Natural killer cell treated with Interleukin-12 subunit alpha and Interleukin-12 subunit beta and Interleukin-15 and Interleukin-18, amount 100 ng/mL, for 72 hours (primary cell): Measurements from ENCODE around the gene WDFY4. TPM values are rescaled to one million over a fixed set of nuclear protein-coding genes. Genes with fewer than 3 reads are reported as not detected.
A peak's percentile ranks its signal among the peaks of the same experiment; 100 is the strongest.

Experiments used
- ATAC-seq, 2 donors: fragments of 150-1000 bp; cut with Tn5 transposase in 1 of 2; sonication (Bioruptor Pico), chemical (Tn5 transposase) in 1 of 2; 2 replicates each; pipeline ENCODE4 v1.10.0; 2021
- DNase-seq: peaks from one replicate; pipeline ENCODE4 v3.0.0; 2022; ENCODE audit warnings: low spot score
- H3K27ac Mint-ChIP-seq, 2 donors: 1 replicate in 1 of 2; 2 replicates in 1 of 2; pipeline ENCODE4 v1.8.0; 2022; ENCODE audit warnings: mixed read lengths in 2 of 2, mild to moderate bottlenecking in 1 of 2, moderate library complexity in 1 of 2
- H3K27me3 Mint-ChIP-seq, 2 donors: 1 replicate in 1 of 2; 2 replicates in 1 of 2; pipeline ENCODE4 v1.8.0; 2022; ENCODE audit warnings: mixed read lengths in 2 of 2
- H3K36me3 Mint-ChIP-seq: one replicate; pipeline ENCODE4 v1.8.0; 2022; ENCODE audit warnings: mixed read lengths
- H3K4me1 Mint-ChIP-seq, 2 donors: 1 replicate in 1 of 2; 2 replicates in 1 of 2; pipeline ENCODE4 v1.8.0; 2022; ENCODE audit warnings: low read depth in 2 of 2, mixed read lengths in 2 of 2, mild to moderate bottlenecking in 1 of 2
- H3K4me3 Mint-ChIP-seq: one replicate; pipeline ENCODE4 v1.8.0; 2022; ENCODE audit warnings: mixed read lengths
- H3K9me3 Mint-ChIP-seq: 2 replicates; pipeline ENCODE4 v1.8.0; 2022; ENCODE audit warnings: mixed read lengths
- total RNA-seq, 2 donors: library from RNA; stranded (reverse); gene quantifications; one replicate each; pipeline ENCODE4 v1.2.3, GENCODE V29; 2022

Gene WDFY4
- total RNA-seq, 2 donors from 2014 or later, result 2.0 TPM; not detected in 1

GRCh38 chr10:48742891-48743860 lies 58.5 kb downstream of the WDFY4 start:
- Mint-ChIP-seq H3K27me3 (peaks cover 8 to 17% of the 10 kb centered on the region in 2 donors), H3K9me3 (no peaks in the 10 kb centered on the region), H3K4me3 (no peak overlapping the region), H3K27ac (no peak overlapping the region), H3K36me3 (no peaks in the 10 kb centered on the region), H3K4me1 (no peaks in the 10 kb centered on the region)
- ATAC-seq, result peak; percentile 31 to 60
- no peak for DNase-seq

GRCh38 chr10:48744587-48744986 lies 59.9 kb downstream of the WDFY4 start:
- Mint-ChIP-seq H3K9me3 (no peaks in the 10 kb centered on the region), H3K36me3 (no peaks in the 10 kb centered on the region), H3K4me3 (no peak overlapping the region), H3K4me1 (no peaks in the 10 kb centered on the region), H3K27me3 (peaks cover 8 to 17% of the 10 kb centered on the region in 2 donors), H3K27ac (no peak overlapping the region)
- ATAC-seq, result no peak
- DNase-seq, result no peak

GRCh38 chr10:48745662-48746245 lies 61.1 kb downstream of the WDFY4 start:
- no peaks in the 10 kb centered on the region for H3K4me1 Mint-ChIP-seq
- H3K36me3 Mint-ChIP-seq, result no peaks in the 10 kb centered on the region
- no peak for ATAC-seq
- DNase-seq, result no peak
- H3K4me3 Mint-ChIP-seq, result no peak overlapping the region
- no peak overlapping the region for H3K27ac Mint-ChIP-seq
- peaks cover 8 to 17% of the 10 kb centered on the region in 2 donors for H3K27me3 Mint-ChIP-seq
- no peaks in the 10 kb centered on the region for H3K9me3 Mint-ChIP-seq

GRCh38 chr10:48748573-48748972 lies 63.9 kb downstream of the WDFY4 start:
- Mint-ChIP-seq H3K4me3 (no peak overlapping the region), H3K27ac (no peak overlapping the region), H3K27me3 (peaks cover 3 to 11% of the 10 kb centered on the region in 2 donors), H3K4me1 (no peaks in the 10 kb centered on the region), H3K36me3 (no peaks in the 10 kb centered on the region), H3K9me3 (no peaks in the 10 kb centered on the region)
- DNase-seq (no peak), ATAC-seq (no peak)

- ATAC-seq (peak; percentile 31 to 54), DNase-seq (no peak)
- H3K27me3 Mint-ChIP-seq, result peaks cover 3 to 11% of the 10 kb centered on the region in 2 donors
- no peak overlapping the region for H3K4me3 Mint-ChIP-seq
- H3K9me3 Mint-ChIP-seq, result no peaks in the 10 kb centered on the region
- no peaks in the 10 kb centered on the region for H3K36me3 Mint-ChIP-seq
- no peak overlapping the region for H3K27ac Mint-ChIP-seq
- no peaks in the 10 kb centered on the region for H3K4me1 Mint-ChIP-seq
These were observed 64.6 kb downstream of the WDFY4 start for GRCh38 chr10:48749254-48749787.

GRCh38 chr10:48750019-48750418 lies 65.3 kb downstream of the WDFY4 start:
- no peak for ATAC-seq
- H3K27me3 Mint-ChIP-seq, result peaks cover 3 to 11% of the 10 kb centered on the region in 2 donors
- H3K4me3 Mint-ChIP-seq, result no peak overlapping the region
- no peaks in the 10 kb centered on the region for H3K36me3 Mint-ChIP-seq
- no peaks in the 10 kb centered on the region for H3K4me1 Mint-ChIP-seq
- H3K9me3 Mint-ChIP-seq, result no peaks in the 10 kb centered on the region
- H3K27ac Mint-ChIP-seq, result no peak overlapping the region
- no peak for DNase-seq

- ATAC-seq, result no peak
- Mint-ChIP-seq H3K4me1 (no peaks in the 10 kb centered on the region), H3K27me3 (peaks cover 3 to 11% of the 10 kb centered on the region in 2 donors), H3K27ac (no peak overlapping the region), H3K9me3 (no peaks in the 10 kb centered on the region), H3K4me3 (no peak overlapping the region), H3K36me3 (no peaks in the 10 kb centered on the region)
- DNase-seq, result no peak
These were observed 66.3 kb downstream of the WDFY4 start for GRCh38 chr10:48750991-48751390.

GRCh38 chr10:48751730-48752129 lies 67.1 kb downstream of the WDFY4 start:
- ATAC-seq (peak in 1 of 2 donors; percentile 6), DNase-seq (no peak)
- Mint-ChIP-seq H3K36me3 (no peaks in the 10 kb centered on the region), H3K27me3 (peaks cover 3 to 10% of the 10 kb centered on the region in 2 donors), H3K9me3 (no peaks in the 10 kb centered on the region), H3K4me3 (no peak overlapping the region), H3K4me1 (no peaks in the 10 kb centered on the region), H3K27ac (no peak overlapping the region)

GRCh38 chr10:48758411-48758810 lies 73.7 kb downstream of the WDFY4 start:
- DNase-seq, result no peak
- no peak overlapping the region for H3K27ac Mint-ChIP-seq
- H3K9me3 Mint-ChIP-seq, result peaks cover 3% of the 10 kb centered on the region
- ATAC-seq, result no peak
- no peaks in the 10 kb centered on the region for H3K36me3 Mint-ChIP-seq
- no peaks in the 10 kb centered on the region for H3K4me1 Mint-ChIP-seq
- peaks cover 25 to 41% of the 10 kb centered on the region in 2 donors for H3K27me3 Mint-ChIP-seq
- no peak overlapping the region for H3K4me3 Mint-ChIP-seq

GRCh38 chr10:48759113-48759901 lies 74.6 kb downstream of the WDFY4 start:
- ATAC-seq (no peak), DNase-seq (no peak)
- no peaks in the 10 kb centered on the region for H3K4me1 Mint-ChIP-seq
- peaks cover 3% of the 10 kb centered on the region for H3K9me3 Mint-ChIP-seq
- H3K36me3 Mint-ChIP-seq, result no peaks in the 10 kb centered on the region
- no peak overlapping the region for H3K4me3 Mint-ChIP-seq
- H3K27me3 Mint-ChIP-seq, result peaks cover 25 to 41% of the 10 kb centered on the region in 2 donors
- H3K27ac Mint-ChIP-seq, result no peak overlapping the region

GRCh38 chr10:48760983-48761382 lies 76.3 kb downstream of the WDFY4 start:
- Mint-ChIP-seq H3K4me1 (no peaks in the 10 kb centered on the region), H3K4me3 (no peak overlapping the region), H3K36me3 (no peaks in the 10 kb centered on the region), H3K27me3 (peaks cover 25 to 46% of the 10 kb centered on the region in 2 donors), H3K9me3 (peaks cover 3% of the 10 kb centered on the region), H3K27ac (no peak overlapping the region)
- no peak for DNase-seq
- ATAC-seq, result no peak

- Mint-ChIP-seq H3K27ac (no peak overlapping the region), H3K4me3 (no peak overlapping the region), H3K9me3 (peaks cover 3% of the 10 kb centered on the region), H3K4me1 (no peaks in the 10 kb centered on the region), H3K36me3 (no peaks in the 10 kb centered on the region), H3K27me3 (peaks cover 25 to 44% of the 10 kb centered on the region in 2 donors)
- no peak for DNase-seq
- ATAC-seq, result peak in 1 of 2 donors; percentile 25
These were observed 77.7 kb downstream of the WDFY4 start for GRCh38 chr10:48762064-48763042.
